Gastroesophageal sphincter (tissue), 3 donors: Measurements from ENCODE around the gene SMKR1.

Experiments used
- POLR2A ChIP-seq, 2 donors: fragments of 450-650 bp; IDR thresholded peaks; one replicate each; pipeline ENCODE4 v1.6.1; 2017; ENCODE audit warnings: antibody characterized with exemption in 2 of 2, mild to moderate bottlenecking in 2 of 2, moderate library complexity in 1 of 2
- POLR2AphosphoS5 ChIP-seq: sonication (generic); formaldehyde crosslinking; IDR thresholded peaks from one replicate; pipeline ENCODE4 v1.6.1; 2017; ENCODE audit warnings: antibody characterized with exemption
- TF ChIP-seq, protein P1 (sequence below), 4 experiments: fragments of 200-600 bp in 2 of 4; fragments of 450-650 bp in 2 of 4; sonication (generic) in 1 of 4; IDR thresholded peaks; one replicate each; pipeline ENCODE4 v1.5.1; 2017 to 2019; ENCODE audit warnings: antibody characterized with exemption in 4 of 4, mild to moderate bottlenecking in 2 of 4, moderate library complexity in 2 of 4

DNA sequence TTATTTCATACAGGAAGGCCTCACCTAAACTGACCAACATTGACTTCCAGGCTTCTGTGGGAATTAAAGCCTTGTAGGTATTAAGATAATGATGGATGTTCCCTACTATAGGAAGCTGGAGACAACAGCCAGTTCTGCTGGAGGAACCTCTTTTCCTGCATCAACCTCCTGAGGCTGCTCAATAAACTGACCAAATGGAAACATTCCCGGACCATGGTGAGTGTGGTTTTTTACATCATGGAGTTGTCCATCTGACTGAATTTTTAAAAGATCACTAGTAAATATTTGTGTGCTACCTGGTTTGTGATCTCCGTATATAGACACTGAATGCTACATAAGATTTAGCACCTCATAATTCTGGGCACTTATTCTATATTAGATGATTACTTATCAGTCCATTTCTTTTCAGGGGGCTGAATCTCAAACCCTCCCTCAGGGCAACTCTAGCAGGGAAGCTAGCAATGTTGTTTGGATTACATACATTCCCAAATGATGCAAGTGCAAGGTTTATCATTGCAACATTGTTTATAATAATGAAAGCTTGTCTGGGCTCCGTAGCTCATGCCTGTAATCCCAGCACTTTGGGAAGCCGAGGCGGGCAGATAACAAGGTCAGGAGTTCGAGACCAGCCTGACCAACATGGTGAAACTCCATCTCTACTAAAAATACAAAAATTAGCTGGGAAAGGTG, 21.5 kb upstream of the SMKR1 start:
- TF ChIP-seq, protein P1, sequence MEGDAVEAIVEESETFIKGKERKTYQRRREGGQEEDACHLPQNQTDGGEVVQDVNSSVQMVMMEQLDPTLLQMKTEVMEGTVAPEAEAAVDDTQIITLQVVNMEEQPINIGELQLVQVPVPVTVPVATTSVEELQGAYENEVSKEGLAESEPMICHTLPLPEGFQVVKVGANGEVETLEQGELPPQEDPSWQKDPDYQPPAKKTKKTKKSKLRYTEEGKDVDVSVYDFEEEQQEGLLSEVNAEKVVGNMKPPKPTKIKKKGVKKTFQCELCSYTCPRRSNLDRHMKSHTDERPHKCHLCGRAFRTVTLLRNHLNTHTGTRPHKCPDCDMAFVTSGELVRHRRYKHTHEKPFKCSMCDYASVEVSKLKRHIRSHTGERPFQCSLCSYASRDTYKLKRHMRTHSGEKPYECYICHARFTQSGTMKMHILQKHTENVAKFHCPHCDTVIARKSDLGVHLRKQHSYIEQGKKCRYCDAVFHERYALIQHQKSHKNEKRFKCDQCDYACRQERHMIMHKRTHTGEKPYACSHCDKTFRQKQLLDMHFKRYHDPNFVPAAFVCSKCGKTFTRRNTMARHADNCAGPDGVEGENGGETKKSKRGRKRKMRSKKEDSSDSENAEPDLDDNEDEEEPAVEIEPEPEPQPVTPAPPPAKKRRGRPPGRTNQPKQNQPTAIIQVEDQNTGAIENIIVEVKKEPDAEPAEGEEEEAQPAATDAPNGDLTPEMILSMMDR (IDR thresholded peaks at IDR 0.05), result no peak
- no peak for TF ChIP-seq POLR2A (IDR thresholded peaks at IDR 0.05)
- TF ChIP-seq POLR2AphosphoS5, result no peak
